Mucosa of descending colon (tissue), 3 donors: Measurements from ENCODE around the gene TCF4. TPM values are rescaled to one million over a fixed set of nuclear protein-coding genes. Genes with fewer than 3 reads are reported as not detected.

Experiments
- ATAC-seq: fragments of 200-7000 bp; cut with Tn5 transposase; one replicate; pipeline ENCODE4 v1.9.1; 2020; ENCODE audit warnings: mild to moderate bottlenecking, moderate library complexity
- DNase-seq, 3 donors: peaks; one replicate each; pipeline ENCODE4 v3.0.0-alpha.2; 2020
- H3K36me3 ChIP-seq: fragments of 200-600 bp; one replicate; pipeline ENCODE4 v1.8.0; 2021; ENCODE audit warnings: low read depth, mild to moderate bottlenecking
- H3K4me1 ChIP-seq: fragments of 200-600 bp; one replicate; pipeline ENCODE4 v1.8.0; 2021; ENCODE audit warnings: low read depth, mild to moderate bottlenecking
- H3K4me3 ChIP-seq: fragments of 200-600 bp; one replicate; pipeline ENCODE4 v1.8.0; 2021; ENCODE audit warnings: mild to moderate bottlenecking
- H3K9me3 ChIP-seq: fragments of 200-600 bp; one replicate; pipeline ENCODE4 v1.8.0; 2021; ENCODE audit warnings: mild to moderate bottlenecking
- intact Hi-C, 2 donors: fragments of 100-400 bp; cut with DNase I in 1 of 2; cut with micrococcal nuclease in 1 of 2; formaldehyde crosslinking; loops; one replicate each; pipeline versions ENCODE4 v1.11.0 to v1.11.1; 2022; cut with DNase I, micrococcal nuclease
- total RNA-seq, 3 donors: library from RNA; stranded (reverse); fragmentation: NEBNext Ultra II Directional in 2 of 3; extraction: Animal tissue kit (Norgen Biotek cat#: 25700) in 2 of 3; gene quantifications; one replicate each; pipeline versions ENCODE4 v1.2.1 to v1.2.4, GENCODE V29; 2021 to 2023
- TF ChIP-seq, protein P1 (sequence below): fragments of 200-600 bp; IDR thresholded peaks from one replicate; pipeline ENCODE4 v1.8.0; 2022; ENCODE audit warnings: antibody characterized with exemption, mild to moderate bottlenecking
- donor health status: DM: no; HTN: no; CAD: no; lungs with moderate emphysema.
- donor health status: DM: no; HTN: no; CAD: no.
- donor health status: DM: no; HTN: yes; CAD: no.

Gene TCF4
- total RNA-seq, 3 donors from 2014 or later, result 20.7 to 88.2 (median 24.6) TPM

DNA sequence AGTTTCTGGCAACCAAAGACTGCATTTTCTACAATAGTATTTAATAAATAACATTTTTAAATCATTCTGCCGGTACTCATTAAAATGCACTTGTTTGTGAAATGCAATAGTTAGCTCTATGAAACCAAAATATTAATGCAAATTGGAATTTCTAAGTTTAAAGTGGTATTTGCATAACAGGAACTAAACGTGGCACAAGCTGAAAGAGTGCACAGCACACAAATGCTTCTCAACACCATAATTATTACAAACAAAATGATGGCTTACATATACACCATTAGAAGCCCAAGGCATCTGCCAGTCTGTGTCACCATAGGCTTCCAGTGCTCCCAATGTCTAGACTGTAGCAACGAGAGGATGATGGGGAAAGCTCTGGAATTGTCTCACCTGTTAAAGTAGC is 280.5 kb downstream of the TCF4 start:
- no peak for DNase-seq
- intact Hi-C loops, result no loop called here
- H3K4me1 ChIP-seq, result no peaks in the 10 kb centered on the region

DNA sequence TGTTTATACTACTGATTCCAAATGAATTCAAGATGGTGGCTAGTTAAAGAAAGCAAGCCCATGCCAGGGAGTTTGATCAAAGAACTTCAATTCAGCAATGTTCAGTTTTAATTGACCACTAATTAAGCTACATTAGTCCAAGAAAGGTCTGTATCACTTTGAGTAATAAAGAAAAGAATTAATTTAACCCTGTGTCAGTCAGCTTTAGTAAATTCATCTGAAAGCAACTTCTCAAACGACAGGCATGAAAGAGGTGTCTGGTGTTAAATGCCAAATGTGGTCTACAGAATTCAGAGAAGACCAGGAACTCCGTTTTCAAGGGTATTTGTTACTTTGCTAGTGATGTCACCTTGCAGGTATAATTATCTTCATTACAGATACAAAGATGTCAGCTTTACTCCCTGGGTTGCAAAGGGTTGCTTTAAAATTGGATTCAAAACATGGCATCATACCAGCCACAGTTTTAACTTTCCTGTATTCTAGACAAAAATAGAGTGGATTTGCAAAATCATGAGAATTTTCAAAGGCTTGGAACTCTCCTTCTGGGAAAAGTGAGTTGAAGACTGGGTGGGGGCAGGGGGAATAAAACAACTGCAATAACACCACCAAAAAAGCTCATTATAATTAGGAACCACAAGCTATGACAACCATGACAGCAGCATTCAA is 281.5 kb downstream of the TCF4 start:
- no peaks in the 10 kb centered on the region for H3K36me3 ChIP-seq
- no peak for ATAC-seq
- intact Hi-C loops, result no loop called here
- H3K4me1 ChIP-seq, result no peaks in the 10 kb centered on the region
- DNase-seq, result no peak
- no peaks in the 10 kb centered on the region for H3K9me3 ChIP-seq
- TF ChIP-seq, protein P1, sequence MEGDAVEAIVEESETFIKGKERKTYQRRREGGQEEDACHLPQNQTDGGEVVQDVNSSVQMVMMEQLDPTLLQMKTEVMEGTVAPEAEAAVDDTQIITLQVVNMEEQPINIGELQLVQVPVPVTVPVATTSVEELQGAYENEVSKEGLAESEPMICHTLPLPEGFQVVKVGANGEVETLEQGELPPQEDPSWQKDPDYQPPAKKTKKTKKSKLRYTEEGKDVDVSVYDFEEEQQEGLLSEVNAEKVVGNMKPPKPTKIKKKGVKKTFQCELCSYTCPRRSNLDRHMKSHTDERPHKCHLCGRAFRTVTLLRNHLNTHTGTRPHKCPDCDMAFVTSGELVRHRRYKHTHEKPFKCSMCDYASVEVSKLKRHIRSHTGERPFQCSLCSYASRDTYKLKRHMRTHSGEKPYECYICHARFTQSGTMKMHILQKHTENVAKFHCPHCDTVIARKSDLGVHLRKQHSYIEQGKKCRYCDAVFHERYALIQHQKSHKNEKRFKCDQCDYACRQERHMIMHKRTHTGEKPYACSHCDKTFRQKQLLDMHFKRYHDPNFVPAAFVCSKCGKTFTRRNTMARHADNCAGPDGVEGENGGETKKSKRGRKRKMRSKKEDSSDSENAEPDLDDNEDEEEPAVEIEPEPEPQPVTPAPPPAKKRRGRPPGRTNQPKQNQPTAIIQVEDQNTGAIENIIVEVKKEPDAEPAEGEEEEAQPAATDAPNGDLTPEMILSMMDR, result no peak
- no peak overlapping the region for H3K4me3 ChIP-seq

More for the DNA sequence above, 280.5 kb downstream of the TCF4 start:
- Histone ChIP-seq H3K9me3 (no peaks in the 10 kb centered on the region), H3K4me3 (no peak overlapping the region), H3K36me3 (no peaks in the 10 kb centered on the region)
- no peak for ATAC-seq
- TF ChIP-seq, protein P1, result no peak

DNA sequence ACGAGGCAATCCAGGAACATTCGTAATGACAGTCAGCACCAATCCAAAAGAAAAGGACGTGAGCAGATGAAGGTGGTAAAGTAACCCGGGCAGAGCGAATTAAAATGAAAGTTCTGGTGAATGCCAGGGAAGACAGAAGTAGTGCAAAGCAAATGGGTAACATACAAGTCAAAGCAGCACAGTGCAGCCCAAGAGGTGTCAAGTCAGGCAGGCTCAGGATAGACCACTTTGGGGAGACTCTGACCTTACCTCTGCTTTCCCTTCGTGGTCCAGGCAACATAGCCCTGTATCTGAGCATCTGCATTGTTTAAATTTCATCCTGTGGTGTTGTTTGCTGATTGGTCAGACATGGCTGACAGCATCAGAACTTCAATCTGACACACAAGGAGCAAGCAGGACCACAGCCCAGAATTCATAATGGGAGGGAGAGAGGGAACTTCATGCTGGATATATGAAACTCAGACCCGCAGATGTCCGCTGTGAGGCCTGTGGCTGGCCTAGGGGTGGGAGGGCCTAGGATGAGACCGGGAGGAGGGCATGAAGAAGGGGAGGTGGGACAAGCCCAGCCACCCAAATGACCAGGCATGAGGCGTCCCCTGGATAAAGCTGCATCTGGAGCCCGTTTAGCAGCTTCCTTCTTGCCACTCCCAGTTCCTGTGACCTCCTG is 285.7 kb downstream of the TCF4 start:
- no peak for DNase-seq
- Histone ChIP-seq H3K4me1 (no peaks in the 10 kb centered on the region), H3K4me3 (no peak overlapping the region), H3K36me3 (no peaks in the 10 kb centered on the region), H3K9me3 (no peaks in the 10 kb centered on the region)
- ATAC-seq, result no peak
- TF ChIP-seq, protein P1, result no peak
- intact Hi-C loops, result no loop called here

DNA sequence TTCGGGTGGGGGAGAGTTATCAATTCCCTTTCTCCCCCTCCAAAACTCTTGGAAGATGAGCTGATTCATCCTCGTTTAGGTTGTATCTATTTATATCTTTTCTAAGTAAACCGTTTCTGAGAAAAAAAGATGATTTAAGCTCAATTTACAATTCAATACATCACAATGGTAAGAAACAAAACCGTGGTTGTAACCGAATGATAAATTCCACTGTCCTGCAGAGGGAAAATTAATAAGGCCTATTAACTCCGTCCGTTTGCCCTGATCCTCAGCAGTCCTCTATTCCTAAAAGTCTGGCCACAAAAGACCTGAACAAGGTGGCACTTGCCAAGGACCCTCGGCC is 286.2 kb downstream of the TCF4 start:
- intact Hi-C loops, result no loop called here
- Histone ChIP-seq H3K4me1 (no peaks in the 10 kb centered on the region), H3K36me3 (no peaks in the 10 kb centered on the region), H3K4me3 (no peak overlapping the region), H3K9me3 (no peaks in the 10 kb centered on the region)
- ATAC-seq, result no peak
- no peak for DNase-seq
- TF ChIP-seq, protein P1, result no peak

DNA sequence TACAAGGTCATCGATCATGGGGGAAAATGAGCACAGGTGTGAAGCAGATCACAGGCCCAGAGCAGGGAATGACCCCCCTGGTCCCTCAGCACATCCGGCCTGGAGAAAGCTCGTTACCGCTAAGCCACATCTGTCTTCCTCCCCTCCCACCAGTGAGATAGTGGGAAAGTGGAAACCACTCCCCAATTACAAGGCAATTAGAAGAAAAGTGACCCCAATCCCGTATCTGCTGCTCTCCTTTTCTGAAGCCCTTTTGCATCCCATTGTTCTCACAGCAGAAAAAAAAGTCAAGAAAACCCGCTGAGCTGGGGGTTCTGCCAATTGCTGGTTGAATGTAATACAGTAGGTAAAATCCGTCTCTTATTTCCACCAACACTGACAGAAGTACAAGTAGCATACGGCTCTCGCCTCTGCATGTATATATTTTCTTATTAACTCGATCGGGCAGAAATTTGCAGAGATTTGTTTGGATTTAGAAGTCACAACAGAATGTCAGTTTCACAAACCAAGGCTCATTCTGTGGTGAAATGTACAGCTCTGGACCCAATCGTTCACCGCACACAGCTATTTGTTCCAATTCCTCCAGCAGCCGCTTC is 287.0 kb downstream of the TCF4 start:
- intact Hi-C loops, result no loop called here
- H3K4me3 ChIP-seq, result no peak overlapping the region
- no peaks in the 10 kb centered on the region for H3K4me1 ChIP-seq
- DNase-seq (no peak), ATAC-seq (no peak)
- TF ChIP-seq, protein P1, result no peak
- no peaks in the 10 kb centered on the region for H3K36me3 ChIP-seq
- H3K9me3 ChIP-seq, result no peaks in the 10 kb centered on the region
